ENCODE data around the gene AOX1.

Gene AOX1

GRCh38 chr2:200713003-200713703, 127.3 kb downstream of the AOX1 start:
- Histone ChIP-seq H3K36me3 (ENCODE audit: control insufficient read depth in 2 of 2, insufficient read depth in 1 of 2, low read length in 2 of 2) (no peaks in the 10 kb centered on the region), H3K4me1 (ENCODE audit: control insufficient read depth, insufficient read depth, low read length) (no peaks in the 10 kb centered on the region), H3K9me3 (ENCODE audit: control insufficient read depth, insufficient read depth, low read depth, low read length) (no peaks in the 10 kb centered on the region), H3K4me3 (ENCODE audit: low read depth, low read length) (peak overlapping the region; percentile 25), H3K27ac (ENCODE audit: extremely low read depth, low read depth, low read length) (peak overlapping the region; percentile 2; the same call in 1 of the 2 replicates)
- ChIA-PET POLR2A (interaction anchor here (0.7 to 1.7 kb wide), 8 partner anchors 16 to 464 kb away, joined by 3 to 16 read pairs (median 4); partner anchors contain the start of genes BZW1, CLK1 and NIF3L1), CTCF (interaction anchor here (0.6 to 4.7 kb wide), 19 partner anchors 10 to 740 kb away, joined by 3 to 65 read pairs (median 3); partner anchors contain the start of genes BZW1, CLK1 and SGO2)
- TF ChIP-seq ZNF146 (tag by site-specific recombination; IDR thresholded peaks at IDR 0.05): no peak
- peak; percentile 77; the same call in 1 of the 2 replicates for TF ChIP-seq ZNF184 (tag by site-specific recombination; IDR thresholded peaks at IDR 0.05)
- peak; percentile 62 for TF ChIP-seq ZBTB17 (tag by site-specific recombination; IDR thresholded peaks at IDR 0.05)
- TF ChIP-seq, protein P1, sequence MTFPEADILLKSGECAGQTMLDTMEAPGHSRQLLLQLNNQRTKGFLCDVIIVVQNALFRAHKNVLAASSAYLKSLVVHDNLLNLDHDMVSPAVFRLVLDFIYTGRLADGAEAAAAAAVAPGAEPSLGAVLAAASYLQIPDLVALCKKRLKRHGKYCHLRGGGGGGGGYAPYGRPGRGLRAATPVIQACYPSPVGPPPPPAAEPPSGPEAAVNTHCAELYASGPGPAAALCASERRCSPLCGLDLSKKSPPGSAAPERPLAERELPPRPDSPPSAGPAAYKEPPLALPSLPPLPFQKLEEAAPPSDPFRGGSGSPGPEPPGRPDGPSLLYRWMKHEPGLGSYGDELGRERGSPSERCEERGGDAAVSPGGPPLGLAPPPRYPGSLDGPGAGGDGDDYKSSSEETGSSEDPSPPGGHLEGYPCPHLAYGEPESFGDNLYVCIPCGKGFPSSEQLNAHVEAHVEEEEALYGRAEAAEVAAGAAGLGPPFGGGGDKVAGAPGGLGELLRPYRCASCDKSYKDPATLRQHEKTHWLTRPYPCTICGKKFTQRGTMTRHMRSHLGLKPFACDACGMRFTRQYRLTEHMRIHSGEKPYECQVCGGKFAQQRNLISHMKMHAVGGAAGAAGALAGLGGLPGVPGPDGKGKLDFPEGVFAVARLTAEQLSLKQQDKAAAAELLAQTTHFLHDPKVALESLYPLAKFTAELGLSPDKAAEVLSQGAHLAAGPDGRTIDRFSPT (tag by site-specific recombination; IDR thresholded peaks at IDR 0.05): peak; percentile 81
- no peak for TF ChIP-seq ZNF423 (tag by site-specific recombination; IDR thresholded peaks at IDR 0.05)
- TF ChIP-seq, protein P2, sequence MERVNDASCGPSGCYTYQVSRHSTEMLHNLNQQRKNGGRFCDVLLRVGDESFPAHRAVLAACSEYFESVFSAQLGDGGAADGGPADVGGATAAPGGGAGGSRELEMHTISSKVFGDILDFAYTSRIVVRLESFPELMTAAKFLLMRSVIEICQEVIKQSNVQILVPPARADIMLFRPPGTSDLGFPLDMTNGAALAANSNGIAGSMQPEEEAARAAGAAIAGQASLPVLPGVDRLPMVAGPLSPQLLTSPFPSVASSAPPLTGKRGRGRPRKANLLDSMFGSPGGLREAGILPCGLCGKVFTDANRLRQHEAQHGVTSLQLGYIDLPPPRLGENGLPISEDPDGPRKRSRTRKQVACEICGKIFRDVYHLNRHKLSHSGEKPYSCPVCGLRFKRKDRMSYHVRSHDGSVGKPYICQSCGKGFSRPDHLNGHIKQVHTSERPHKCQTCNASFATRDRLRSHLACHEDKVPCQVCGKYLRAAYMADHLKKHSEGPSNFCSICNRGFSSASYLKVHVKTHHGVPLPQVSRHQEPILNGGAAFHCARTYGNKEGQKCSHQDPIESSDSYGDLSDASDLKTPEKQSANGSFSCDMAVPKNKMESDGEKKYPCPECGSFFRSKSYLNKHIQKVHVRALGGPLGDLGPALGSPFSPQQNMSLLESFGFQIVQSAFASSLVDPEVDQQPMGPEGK (tag by site-specific recombination; IDR thresholded peaks at IDR 0.05): no peak
- TF ChIP-seq PRDM2 (tag by site-specific recombination; IDR thresholded peaks at IDR 0.05; ENCODE audit: borderline replicate concordance): no peak
- TF ChIP-seq, protein P3, sequence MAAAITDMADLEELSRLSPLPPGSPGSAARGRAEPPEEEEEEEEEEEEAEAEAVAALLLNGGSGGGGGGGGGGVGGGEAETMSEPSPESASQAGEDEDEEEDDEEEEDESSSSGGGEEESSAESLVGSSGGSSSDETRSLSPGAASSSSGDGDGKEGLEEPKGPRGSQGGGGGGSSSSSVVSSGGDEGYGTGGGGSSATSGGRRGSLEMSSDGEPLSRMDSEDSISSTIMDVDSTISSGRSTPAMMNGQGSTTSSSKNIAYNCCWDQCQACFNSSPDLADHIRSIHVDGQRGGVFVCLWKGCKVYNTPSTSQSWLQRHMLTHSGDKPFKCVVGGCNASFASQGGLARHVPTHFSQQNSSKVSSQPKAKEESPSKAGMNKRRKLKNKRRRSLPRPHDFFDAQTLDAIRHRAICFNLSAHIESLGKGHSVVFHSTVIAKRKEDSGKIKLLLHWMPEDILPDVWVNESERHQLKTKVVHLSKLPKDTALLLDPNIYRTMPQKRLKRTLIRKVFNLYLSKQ (tag by site-specific recombination; IDR thresholded peaks at IDR 0.05; ENCODE audit: borderline replicate concordance): no peak
- TF ChIP-seq ZNF114 (tag by site-specific recombination; IDR thresholded peaks at IDR 0.05): no peak
- TF ChIP-seq ZNF585B (tag by site-specific recombination; IDR thresholded peaks at IDR 0.05): no peak
- no peak; the same call in 1 of the 2 replicates for TF ChIP-seq ZNF558 (tag by site-specific recombination; IDR thresholded peaks at IDR 0.05)
- TF ChIP-seq ZNF677 (tag by site-specific recombination; IDR thresholded peaks at IDR 0.05): no peak
- TF ChIP-seq TCF7L2 (IDR thresholded peaks at IDR 0.05; ENCODE audit: borderline replicate concordance, low read depth, low read length): no peak
- no peak for TF ChIP-seq ZSCAN16 (tag by site-specific recombination; IDR thresholded peaks at IDR 0.05)
- peak; percentile 70 for TF ChIP-seq ZNF518A (tag by site-specific recombination; conservative IDR thresholded peaks at IDR 0.05; ENCODE audit: low read depth)
- TF ChIP-seq BCL11B (tag by site-specific recombination; IDR thresholded peaks at IDR 0.05; ENCODE audit: low read depth): no peak
- no peak for TF ChIP-seq ZNF707 (tag by site-specific recombination; IDR thresholded peaks at IDR 0.05)
- no peak for TF ChIP-seq ZNF37A (tag by site-specific recombination; IDR thresholded peaks at IDR 0.05)
